CD4-positive, alpha-beta T cell treated with Interleukin-15 for 1 hour (primary cell): ENCODE results near the gene ADAMTS9.

Experiments
- DNase-seq: peaks from one replicate; pipeline ENCODE4 v3.0.0-alpha.2; 2020

Gene ADAMTS9

GRCh38 chr3:64483467-64483866 is 204.3 kb downstream of the ADAMTS9 start:
- no peak for DNase-seq

- DNase-seq: no peak
Observed at GRCh38 chr3:64475037-64475436, 212.8 kb downstream of the ADAMTS9 start.

- DNase-seq: no peak
Observed at GRCh38 chr3:64473466-64473865, 214.3 kb downstream of the ADAMTS9 start.

- no peak for DNase-seq
Observed at GRCh38 chr3:64470436-64470835, 217.4 kb downstream of the ADAMTS9 start.

GRCh38 chr3:64467255-64467944 is 220.4 kb downstream of the ADAMTS9 start:
- DNase-seq: no peak
